Jurkat, Clone E6-1 (cell line): Measurements from ENCODE around the gene CTSD.

Experiments used
- DNase-seq: peaks from one replicate; pipeline ENCODE4 v3.0.0-alpha.2; 2011; ENCODE audit warnings: low read depth, low spot score
- H3K4me3 ChIP-seq: 2 replicates; pipeline ENCODE4 v1.5.1; 2011; ENCODE audit warnings: mild to moderate bottlenecking, low read length, control low read depth, moderate library complexity

The CTSD gene

GRCh38 chr11:1783725-1784529, 20.2 kb upstream of the CTSD start:
- H3K4me3 ChIP-seq, result no peak overlapping the region
- DNase-seq, result no peak

GRCh38 chr11:1782831-1783724, 19.4 kb upstream of the CTSD start:
- no peak for DNase-seq
- no peak overlapping the region for H3K4me3 ChIP-seq

- no peak overlapping the region for H3K4me3 ChIP-seq
- no peak for DNase-seq
These were observed 18.4 kb upstream of the CTSD start for GRCh38 chr11:1782031-1782590.

DNA sequence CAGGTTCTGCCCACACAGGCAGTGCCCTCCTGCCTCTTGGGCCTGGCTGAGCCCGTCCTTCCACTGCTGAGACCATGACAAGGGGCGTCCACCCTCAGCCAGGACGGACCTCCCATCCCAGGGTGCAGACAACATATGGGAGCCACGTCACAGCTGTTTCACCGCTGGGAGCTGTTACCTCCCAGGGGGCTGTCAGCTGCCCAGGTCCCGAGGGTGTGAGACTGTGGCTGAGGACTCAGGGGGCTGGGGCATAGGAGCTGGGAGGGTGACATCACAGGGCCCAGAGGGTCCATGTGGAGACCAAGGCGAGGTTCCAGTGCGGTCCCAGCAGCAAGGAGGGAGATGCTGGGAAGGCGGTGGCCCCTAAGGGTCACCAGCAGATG, 17.9 kb upstream of the CTSD start:
- DNase-seq, result no peak
- no peak overlapping the region for H3K4me3 ChIP-seq

GRCh38 chr11:1780700-1781592, 17.2 kb upstream of the CTSD start:
- no peak overlapping the region for H3K4me3 ChIP-seq
- no peak for DNase-seq

- H3K4me3 ChIP-seq, result no peak overlapping the region
- no peak for DNase-seq
These were observed 16.3 kb upstream of the CTSD start for GRCh38 chr11:1779806-1780699.

DNA sequence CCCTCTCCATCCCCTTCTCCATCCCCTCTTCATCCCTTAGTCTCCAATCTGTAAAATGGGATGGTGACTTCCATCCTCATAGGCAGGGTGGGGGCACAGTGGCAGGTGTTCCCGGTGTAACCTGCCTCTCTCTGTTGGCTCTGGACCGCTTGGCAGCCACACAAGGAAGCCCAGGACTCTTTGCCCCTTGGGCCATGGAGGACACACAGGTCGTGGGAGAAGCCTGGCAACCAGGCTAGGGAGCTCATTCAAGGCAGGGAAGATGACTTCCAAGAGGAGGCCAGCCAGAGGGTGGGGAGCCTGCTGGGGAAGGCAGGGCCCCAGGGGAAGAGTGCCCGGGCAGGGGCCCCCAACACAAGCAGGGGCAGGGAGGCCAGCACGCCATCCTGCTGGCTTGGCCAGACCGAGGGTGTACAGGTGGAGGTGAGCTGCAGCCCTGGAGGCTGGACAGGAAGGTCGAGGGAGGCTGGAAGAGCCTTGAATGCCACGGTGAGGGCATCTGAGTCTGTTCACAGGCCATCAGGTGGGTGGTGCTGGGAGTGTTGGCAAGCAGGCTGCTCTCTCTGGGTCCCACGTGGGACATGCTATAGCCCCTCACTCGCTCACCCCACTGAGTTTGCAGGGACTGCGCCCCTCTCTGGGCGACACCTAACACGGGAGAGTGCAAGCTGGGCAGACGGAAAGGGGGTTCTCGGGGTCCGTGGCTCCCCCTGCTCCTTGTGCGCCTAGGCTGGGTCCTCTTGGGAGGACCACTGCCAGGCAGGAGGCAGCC, 15.5 kb upstream of the CTSD start:
- DNase-seq, result no peak
- H3K4me3 ChIP-seq, result no peak overlapping the region

GRCh38 chr11:1778141-1778911, 14.6 kb upstream of the CTSD start:
- no peak for DNase-seq
- no peak overlapping the region for H3K4me3 ChIP-seq

- no peak for DNase-seq
- no peak overlapping the region for H3K4me3 ChIP-seq
These were observed 14.0 kb upstream of the CTSD start for GRCh38 chr11:1777737-1778136.

DNA sequence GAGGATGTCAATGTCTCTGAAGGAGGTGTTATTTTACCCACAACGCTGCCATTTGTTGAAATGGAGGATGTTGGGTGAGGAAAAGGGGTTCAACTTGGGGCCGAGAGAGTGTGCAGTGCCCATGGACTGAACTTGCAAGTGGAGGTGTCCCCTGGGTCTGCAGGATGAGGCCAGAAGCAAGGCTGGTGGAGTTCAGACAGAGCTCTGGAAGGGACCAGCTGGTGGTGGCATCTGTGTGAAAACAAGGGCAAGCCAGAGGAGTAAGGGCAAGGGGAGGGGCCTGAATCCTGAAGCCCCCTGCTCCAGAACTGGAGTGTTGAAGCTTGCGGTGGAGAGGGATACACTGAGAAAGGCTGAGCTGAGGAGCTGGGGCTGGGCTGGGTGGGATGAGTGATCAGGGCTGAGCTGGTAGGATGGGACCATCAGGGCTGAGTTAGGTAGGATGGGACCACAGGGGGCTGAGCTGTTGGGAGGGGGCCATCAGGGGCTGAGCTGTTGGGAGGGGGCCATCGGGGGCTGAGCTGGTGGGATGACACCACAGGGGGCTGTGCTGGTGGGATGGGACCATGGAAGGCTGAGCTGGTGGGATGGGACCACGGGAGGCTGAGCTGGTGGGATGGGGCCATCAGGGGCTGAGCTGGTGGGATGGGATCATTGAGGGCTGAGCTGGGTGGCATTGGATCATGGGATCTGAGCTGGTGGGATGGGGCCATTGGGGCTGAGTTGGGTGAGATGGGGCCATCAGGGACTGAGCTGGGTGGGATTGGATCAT, 13.4 kb upstream of the CTSD start:
- DNase-seq, result no peak
- H3K4me3 ChIP-seq, result no peak overlapping the region

DNA sequence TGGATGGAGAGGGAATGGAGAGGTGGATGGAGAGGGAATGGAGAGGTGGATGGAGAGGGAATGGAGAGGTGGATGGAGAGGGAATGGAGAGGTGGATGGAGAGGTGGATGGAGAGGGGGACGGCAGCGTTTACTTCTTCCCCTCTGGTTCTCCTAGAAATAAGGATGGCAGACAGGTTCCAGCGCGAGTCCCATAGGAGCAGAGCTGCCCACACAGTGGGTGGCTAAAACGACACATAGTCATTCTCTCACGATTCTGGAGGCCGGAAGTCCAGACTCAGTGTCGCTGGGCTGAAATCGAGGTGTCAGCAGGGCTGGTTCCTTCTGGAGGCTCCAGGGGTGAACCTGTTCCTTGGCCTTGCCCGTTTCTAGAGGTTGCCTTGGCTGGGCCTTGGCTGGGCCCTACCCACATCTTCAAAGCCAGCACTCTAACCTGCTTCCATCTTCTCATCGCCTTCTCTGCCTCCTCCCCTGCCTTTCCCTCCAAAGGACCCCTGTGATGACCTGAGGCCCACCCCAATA, 12.7 kb upstream of the CTSD start:
- H3K4me3 ChIP-seq, result no peak overlapping the region

DNA sequence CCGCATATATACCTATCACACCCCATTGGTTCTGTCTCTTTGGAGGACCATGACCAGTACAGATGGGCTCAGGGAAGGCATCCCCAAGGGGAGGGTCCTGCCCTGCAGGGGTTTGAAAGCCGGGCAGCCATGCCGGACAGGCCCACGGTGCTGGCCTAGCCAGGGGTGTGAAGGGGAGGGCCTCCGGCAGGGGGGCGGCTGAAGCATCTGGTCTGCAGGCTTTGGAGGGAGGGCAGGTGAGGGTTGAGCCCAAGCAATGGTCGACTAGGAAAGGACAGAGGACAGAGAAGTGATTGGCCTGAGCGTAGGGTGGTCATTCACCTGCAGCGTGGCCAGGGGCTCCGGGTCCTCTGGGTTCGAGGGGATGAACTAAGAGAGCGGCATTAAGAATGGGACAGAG, 11.2 kb upstream of the CTSD start:
- H3K4me3 ChIP-seq, result no peak overlapping the region
- no peak for DNase-seq

More for the DNA sequence above, 12.7 kb upstream of the CTSD start:
- no peak for DNase-seq

DNA sequence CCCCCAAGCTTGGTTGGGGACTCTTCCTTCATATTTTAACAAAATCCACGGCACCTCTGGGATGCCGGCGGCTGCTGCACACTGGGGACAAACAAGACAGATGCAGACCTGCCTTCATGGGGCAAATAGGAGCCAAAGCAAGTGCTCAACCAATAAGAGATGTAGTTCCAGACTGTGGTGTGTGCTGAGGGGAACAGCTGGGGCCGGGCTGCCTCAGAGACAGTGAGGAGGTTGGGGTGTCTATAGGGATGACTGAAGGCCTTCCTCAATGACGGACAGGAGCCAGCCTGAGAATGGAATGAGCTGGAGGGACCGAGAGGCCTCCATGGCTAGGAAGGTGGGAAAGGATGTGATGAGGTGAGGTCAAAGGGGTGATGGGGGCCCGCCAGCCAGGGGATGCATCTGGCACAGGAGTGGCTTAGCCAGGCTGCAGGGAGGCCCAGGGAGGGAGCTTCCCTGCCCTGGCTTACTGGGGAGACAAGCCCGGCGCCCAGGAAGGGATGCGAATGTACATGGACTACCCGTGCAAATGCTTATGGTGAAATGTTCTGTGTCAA, 10.3 kb upstream of the CTSD start:
- H3K4me3 ChIP-seq, result no peak overlapping the region
- DNase-seq, result no peak

- DNase-seq, result no peak
- H3K4me3 ChIP-seq, result no peak overlapping the region
These were observed 9.6 kb upstream of the CTSD start for GRCh38 chr11:1773131-1773993.
